ENCODE measurements around the gene GEMIN7.

The GEMIN7 gene

DNA sequence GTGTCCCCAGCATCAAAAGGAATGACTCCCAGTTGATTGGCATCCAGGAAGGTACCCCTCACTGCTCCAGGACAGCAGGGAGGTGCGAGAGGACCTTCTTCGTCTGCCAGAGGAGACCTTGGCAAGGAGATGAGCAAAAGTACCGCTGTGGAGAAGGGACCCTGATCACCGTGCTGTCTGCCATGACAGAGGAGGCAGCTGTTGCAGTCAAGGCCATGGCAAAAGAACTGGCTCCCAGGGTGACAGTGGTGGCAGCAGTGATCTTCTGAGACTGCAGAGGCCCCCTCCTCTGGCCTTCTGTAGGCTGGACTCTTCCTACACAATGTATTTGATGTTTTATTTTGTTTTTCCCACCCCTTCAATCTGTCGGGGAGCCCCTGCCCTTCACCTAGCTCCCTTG is 49.7 kb downstream of the GEMIN7 start:
- DNase-seq (ENCODE audit: low spot score), result no peak

DNA sequence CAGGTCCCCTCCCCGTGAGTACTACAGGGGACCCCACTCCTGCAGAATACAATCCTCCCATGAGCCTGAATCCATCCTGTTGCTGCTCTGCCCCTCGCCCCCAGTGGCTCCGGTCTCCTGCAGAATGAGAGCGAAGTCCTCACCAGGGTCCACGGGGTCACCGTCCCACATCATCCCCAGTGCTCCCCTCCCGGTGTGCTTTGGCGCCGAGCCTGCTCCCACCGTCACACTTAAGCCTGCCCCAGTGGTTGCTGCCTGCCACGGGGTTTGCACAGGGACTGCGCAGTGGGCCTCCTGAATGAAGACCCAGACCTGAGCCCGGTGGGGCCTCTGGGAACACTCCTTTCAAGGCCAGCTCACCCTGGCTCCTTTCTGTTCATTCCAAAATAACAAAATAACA is 51.2 kb downstream of the GEMIN7 start:
- DNase-seq (ENCODE audit: low spot score), result no peak

DNA sequence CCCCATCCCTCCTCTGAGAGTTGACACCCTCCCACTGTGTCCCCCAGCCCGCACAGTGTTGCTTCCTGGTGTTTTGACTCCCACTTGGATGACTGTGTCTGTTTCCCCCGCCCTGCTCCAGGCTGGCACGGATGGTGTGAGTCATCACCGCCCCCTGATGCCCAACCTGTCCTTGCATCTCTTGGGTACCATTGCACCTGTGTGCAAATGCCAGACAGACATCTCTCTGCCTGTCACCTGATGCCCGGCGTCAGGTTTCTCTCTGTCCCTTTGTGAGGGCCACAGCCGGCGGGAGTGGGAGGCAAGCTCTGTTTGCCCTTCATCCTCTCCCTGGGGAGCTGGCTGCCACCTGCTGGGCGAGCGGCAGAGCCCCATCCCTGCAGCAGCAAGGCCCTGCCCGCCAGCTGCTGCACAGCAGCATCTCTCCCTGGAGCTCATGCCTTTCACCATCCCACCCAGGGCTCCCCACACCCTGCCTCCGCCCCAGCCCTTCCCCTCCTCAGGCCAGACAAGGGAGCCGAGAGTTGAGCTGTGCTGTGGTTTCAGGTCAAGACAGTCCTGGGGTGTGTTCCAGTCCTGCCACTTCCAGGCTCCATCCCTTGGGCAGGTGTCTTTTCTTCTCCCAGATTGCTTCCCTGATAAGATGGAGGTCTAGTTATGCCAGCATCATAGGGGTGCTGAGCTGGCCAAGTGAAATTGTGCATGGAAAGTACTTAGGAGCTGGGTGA is 52.0 kb downstream of the GEMIN7 start:
- DNase-seq (ENCODE audit: low spot score), result no peak

DNA sequence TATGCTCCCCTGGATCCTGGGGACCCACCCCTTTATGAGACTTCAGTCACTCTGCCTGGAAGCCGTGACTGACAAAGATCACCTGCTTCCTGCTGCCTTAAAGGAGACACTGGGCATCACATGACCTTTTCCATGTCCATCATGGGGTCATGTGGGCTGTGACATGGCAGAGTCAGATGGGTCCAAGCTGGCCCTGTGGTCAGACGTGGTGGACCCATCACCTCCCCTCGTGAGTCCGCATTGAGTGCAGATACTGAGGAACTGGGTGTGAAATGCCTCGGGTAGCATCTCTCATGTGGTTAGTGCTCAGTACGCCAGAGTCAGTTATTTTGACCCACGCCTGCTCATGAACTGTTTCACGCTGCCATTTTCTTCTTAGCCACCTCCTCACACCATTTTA is 54.6 kb downstream of the GEMIN7 start:
- DNase-seq (ENCODE audit: low spot score), result no peak

DNA sequence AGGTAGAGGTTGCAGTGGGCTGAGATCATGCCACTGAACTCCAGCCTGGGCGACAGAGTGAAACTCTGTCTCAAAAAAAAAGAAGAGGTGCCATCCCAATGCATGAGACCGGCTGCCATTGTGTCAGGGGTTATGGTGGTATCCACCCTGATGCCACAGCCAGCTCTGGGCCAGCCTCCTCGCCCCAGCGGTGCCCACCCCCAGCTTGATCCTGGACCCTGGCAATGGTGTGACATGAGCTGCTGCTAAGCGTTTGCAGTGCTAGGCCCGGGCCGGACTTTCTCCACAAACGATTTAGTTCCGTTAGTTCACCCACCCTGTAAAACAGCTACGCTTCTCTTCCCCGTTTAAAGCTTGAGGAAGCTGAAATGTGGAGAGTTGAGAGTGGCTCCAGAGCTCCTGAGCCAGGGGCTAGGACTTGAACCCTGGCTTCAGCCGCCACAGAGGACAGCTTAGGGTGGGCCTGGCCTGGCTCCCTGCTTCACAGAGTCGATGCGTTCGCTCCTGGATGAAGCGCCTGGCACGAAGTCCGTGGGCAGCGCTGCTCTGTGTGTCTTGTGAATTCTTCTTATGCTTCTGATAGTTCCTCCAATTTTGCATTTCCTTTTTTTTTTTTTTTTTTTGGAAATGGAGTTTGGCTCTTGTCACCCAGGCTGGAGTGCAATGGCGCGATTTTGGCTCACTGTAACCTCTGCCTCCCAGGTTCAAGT is 56.3 kb downstream of the GEMIN7 start:
- no peak for DNase-seq (ENCODE audit: low spot score)

DNA sequence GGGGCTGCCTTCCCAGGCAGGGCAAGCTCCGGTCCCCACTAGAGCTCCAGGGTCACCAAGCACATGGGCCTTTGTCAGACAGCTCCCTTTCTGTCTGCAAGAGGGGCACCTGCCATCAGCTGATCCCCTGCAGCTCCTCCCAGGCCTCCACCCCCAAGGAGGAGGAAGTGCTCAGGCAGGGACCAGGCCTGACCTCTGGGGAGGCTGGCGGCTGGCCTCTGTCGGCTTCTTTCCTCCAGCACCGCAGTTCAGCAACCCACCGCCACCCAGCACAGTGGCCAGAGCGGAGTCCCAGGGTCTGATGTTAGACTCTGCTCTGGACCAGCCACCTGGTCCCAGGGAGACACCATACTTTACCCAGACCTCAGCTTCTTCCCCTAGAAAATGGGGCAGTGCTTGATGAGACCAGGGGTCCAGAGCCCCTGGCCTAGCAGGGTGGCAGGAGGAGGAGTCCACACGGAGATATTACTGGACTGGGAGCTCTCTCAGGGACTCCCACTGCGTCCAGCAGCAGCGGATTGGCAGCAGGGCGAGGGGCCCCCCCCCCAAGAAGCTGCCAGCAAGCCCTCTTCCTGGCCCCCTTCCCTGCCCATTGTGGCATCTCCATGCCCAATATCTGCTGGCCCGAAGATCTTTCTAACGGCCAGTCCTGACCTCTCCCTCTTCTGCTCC is 57.6 kb downstream of the GEMIN7 start:
- DNase-seq (ENCODE audit: low spot score), result no peak

DNA sequence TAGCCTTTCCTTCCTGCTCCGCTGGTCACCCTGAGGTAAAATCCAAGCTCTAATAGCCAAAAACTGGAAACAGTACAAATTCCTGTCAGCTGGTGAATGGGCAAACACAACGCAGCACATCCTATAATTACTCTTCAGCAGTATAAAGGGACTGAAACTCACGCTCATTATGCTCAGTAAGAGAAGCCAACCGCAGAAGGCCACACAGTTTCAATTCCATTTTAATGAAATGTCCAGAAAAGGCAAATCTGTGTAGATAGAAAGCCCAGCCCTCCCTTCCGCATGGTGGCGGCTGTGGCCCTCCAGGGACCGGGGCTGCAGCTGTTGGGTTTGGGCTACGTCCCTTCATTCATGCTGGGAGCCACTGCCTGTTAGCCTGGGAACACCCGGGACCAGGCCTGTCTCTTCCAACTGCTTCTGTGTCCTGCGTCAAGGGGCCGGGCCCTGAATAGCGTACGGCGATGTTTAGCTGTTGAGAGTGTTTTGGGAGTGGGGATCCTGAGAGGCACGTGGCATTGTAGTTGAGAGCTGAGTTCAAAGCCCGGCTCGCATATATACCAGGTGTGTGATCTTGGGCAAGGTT is 58.2 kb downstream of the GEMIN7 start:
- no peak for DNase-seq (ENCODE audit: low spot score)

DNA sequence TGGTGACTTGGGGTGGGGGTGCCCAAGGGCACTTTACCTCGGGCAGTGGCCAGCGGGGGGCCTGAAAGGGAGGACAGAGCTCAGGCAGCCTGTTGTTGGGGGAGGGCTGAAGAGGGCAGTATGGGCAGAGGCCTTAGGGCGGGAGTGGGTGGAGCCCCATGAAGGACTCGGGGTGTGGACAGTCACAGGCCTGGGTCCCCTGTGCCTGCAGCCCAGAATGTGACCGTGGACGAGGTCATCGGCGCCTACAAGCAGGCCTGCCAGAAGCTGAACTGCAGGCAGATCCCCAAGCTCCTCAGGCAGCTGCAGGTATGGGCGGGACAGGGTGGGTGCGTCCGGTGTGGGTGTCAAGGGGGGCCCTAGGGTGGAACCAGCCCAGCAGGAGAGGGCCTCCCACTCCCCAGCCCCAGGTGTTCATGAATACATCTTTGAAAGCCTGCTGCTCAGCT is 59.3 kb downstream of the GEMIN7 start:
- DNase-seq (ENCODE audit: low spot score), result no peak

DNA sequence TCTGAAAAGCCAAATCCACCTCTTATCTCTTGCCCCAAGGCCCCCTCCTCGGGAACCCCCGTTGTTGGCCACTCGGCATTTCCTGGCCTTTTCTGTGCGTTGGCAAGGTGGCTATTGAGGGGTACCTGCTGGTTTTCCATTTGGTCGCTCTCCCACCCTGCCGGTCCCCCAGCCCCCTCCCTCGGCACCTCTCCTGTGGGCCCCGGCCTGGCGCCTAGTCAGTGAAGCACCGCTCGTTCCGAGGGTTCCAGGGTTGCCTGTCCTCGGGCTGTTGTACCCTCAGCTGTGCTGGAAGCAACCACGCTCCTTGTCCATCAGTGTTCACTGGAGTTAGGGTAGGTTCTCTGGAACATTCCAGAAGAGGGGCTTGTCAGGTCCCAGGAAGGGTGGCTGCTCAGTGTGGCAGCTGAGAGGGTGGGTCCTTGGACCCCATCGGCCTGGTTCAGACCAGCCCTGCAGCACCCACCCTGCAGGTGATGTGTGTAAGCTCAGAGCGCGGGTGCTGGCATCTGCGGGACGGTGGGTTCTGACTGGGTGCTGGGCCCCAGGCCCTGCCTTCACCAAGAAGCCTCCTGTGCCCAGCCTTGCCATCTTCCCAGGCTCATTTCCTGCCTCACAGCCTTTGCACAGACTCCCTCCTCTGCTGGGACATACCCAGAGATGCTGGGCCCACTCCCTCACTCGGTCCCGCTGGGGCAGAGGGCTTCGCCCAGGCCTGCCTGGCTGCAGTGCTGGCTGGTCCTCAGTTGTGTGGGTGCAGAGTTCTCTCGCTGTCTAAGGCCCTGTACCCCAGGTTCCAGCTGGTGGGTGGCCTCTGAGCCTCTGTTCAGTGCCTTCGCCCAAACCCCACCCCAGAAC is 60.5 kb downstream of the GEMIN7 start:
- DNase-seq (ENCODE audit: low spot score), result no peak

DNA sequence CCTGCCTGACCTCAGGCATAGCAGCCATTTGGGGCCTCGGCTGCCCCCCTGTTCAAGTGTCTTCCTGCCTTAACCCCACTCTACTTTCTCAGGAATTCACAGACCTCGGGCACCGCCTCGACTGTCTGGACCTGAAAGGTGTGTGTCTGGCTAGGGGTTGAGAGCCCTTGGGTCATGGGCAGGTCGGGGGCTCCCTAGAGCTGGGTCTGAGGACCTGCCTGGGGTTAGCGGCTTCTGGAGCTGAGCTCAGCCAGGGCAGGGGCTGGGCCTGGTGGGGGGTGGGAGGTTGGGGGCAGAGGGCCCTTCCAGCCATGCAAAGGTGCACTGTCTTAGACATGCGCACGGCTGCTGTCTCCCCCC is 61.1 kb downstream of the GEMIN7 start:
- DNase-seq (ENCODE audit: low spot score), result no peak

DNA sequence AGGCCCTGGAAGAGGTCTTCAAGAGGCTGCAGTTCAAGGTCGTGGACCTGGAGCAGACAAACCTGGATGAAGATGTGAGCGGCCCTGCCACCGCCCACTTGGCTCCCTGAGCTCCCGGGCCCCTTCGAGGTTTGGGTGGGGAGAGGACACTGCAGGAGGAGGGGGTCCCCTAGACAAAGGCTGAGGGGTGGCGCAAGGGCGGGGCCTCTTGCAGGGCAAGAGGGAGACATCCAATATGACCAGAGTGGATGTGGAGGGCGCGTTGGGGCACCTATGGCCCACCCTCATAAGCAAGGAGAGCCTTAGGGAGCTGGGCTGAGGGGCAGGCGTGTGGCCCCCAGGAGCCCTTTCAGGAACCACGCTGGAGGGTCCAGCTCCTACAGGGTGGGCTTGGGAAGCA is 61.5 kb downstream of the GEMIN7 start:
- DNase-seq (ENCODE audit: low spot score), result no peak

Measured in LoVo (cell line).